Cerebellar cortex (tissue), 1 donor: ENCODE measurements around the gene SH3BP4.
A peak's percentile ranks its signal among the peaks of the same experiment; 100 is the strongest.
"Not testable (repeated sequence)": the region's sequence is repeated elsewhere in the genome, so short reads cannot be mapped to it uniquely, and the experiment has no call there.

Experiments
- DNase-seq: peaks from one replicate; pipeline ENCODE4 v3.0.0-alpha.2; 2015; ENCODE audit warnings: low spot score

The SH3BP4 gene

DNA sequence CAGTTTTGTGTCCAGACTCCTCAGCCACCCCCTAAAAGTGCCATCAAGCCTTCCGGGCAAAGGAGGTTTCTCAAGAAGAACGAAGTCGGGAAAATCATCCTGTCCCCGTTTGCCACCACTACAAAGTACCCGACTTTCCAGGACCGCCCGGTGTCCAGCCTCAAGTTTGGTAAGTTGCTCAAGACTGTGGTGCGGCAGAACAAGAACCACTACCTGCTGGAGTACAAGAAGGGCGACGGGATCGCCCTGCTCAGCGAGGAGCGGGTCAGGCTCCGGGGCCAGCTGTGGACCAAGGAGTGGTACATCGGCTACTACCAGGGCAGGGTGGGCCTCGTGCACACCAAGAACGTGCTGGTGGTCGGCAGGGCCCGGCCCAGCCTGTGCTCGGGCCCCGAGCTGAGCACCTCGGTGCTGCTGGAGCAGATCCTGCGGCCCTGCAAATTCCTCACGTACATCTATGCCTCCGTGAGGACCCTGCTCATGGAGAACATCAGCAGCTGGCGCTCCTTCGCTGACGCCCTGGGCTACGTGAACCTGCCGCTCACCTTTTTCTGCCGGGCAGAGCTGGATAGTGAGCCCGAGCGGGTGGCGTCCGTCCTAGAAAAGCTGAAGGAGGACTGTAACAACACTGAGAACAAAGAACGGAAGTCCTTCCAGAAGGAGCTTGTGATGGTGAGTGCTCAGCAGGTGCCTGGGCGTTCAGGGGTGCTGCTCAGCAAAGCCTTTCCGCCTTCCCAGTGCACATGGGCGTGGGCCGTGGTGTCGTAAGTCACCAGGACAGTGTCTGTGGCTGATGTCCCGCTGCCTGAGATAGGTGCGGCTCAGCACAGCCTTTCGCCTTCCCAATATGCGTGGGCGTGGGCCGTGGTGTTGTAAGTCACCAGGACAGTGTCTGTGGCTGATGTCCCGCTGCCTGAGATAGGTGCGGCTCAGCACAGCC lies 91.0 kb downstream of the SH3BP4 start:
- no peak for DNase-seq

DNA sequence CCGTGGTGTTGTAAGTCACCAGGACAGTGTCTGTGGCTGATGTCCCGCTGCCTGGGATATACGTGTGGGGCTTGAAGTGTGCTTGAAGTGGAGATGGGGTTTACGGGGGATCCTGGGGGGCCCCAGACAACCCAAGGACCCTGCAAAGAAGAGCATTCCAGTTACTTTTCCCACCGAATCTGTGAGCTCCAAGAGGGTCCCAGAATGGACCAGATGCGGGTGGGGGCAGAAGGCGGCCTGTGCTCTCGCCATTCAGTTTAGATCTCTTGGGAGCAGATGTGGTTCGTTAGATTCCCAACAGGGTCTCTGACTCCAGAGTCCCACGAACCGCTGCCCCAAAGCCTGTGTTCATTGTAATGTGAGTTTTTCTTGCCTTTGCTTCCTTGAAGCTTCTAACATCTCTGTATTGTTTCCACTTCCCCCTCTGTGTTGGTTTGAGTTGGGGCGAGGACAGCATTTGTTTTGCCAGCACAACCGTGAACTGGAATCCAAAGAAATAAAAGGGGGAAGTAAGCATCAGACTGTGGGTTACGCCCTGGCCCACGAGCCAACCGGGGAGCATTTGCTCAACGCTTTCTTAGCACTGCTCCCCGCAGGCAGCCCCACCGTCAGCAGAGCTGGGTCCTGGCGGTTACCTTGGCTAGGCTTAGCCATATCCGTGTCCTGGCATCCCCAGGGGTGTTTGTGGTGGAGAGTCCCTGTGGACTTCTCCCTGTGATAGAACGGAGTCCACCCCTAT lies 92.1 kb downstream of the SH3BP4 start:
- no peak for DNase-seq

DNA sequence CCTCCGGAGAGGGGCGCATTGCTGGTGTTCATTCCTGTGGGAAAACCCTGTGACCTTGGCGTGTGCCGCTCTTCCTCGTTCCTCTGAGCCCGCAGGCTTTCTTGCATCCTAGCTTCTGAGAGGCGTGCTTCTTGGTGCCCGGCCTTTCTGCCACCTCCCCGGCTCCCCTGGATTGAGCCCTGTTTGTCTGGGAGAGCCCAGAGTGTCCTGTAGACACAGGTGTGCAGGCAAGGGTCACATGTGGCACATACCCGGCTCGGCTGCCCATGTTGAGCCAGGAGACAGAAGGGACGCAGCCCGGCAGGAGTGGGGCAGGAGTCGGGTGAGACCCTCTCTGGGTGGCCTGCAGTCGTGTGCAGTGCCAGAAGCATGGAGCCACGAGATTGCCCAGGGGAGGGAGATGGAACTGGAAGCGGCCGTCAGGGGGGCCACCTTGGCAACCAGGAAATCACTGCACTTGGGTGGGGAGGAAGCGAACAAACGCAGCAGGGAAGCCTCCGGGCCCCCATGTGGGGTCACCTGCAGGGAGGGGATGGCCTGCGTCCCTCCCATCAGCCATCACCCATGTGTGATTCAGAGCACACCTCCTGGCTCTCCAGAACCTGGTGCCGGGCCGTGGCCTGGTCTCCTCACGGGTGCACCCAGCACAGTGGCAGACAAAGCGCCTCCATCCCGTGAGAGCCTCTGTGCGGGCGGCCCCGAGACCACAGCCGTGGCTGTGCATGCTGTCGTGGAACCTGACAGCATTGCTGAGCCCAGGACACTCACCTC lies 92.9 kb downstream of the SH3BP4 start:
- DNase-seq: no peak

DNA sequence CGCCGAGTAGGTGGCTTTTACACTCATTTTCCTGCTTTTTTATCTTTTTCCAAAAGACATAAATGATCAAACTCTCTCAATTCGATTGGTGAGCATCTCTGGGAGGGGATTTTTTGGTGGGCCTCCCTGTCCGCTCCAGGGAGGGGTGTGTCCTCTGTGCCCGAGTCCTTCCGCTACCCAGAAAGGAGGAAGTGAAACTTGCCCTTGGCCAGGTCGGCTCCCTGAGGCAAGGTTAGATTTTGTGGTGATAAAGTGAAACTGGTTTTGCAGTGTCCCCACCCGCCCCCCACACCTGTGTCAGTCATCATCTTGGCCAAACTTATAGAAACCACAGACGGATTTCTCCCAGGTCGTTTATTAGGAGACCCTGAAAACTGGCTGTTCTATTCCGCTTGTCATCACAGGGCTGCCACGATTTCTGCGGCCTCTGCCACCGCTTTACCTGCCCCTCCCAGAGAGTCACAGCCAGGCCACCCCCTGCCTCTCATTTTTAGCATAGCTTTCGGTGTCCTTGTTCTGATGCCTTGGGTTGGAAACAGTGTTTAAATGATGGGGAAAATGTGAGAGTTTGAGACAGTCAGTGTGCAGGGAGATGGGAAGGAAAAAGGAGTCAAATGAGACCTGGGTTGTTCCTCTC lies 93.6 kb downstream of the SH3BP4 start:
- DNase-seq: no peak

DNA sequence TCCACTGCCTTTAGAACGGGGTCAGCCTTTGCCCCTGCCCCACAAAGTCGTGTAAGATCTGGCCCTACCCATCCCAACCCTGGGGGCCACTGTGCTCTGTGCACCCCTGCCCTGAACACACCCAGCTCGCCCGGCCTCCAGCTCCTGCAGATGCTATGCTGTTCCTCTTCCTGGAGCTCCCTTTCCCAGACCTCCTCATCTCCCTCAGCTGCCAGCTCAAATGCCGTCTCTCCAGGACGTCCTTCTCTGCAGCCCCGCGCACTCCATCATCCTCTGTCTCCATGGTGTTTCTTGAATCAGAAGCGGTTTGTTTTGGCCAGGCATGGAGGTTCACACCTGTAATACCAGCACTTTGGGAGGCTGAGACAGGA lies 94.1 kb downstream of the SH3BP4 start:
- no peak for DNase-seq

DNA sequence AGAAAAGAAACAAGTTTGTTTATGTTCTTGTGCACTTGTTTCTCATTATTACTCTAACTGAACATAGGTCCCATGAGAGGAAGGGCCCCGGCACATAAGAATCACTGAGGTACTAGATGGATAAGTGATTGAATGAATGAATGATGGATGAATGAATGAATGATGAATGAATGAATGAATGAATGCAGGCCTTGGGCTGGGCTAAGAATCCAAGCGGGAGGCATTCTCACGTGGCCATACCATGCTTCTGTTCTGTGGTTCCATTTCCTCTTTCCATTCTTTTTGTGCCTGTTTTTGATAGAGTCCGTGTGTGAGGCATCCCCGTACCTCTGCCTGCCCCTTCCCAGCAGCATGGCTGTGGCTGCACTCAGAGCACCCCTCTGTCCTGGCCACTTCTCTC lies 94.8 kb downstream of the SH3BP4 start:
- DNase-seq: no peak

DNA sequence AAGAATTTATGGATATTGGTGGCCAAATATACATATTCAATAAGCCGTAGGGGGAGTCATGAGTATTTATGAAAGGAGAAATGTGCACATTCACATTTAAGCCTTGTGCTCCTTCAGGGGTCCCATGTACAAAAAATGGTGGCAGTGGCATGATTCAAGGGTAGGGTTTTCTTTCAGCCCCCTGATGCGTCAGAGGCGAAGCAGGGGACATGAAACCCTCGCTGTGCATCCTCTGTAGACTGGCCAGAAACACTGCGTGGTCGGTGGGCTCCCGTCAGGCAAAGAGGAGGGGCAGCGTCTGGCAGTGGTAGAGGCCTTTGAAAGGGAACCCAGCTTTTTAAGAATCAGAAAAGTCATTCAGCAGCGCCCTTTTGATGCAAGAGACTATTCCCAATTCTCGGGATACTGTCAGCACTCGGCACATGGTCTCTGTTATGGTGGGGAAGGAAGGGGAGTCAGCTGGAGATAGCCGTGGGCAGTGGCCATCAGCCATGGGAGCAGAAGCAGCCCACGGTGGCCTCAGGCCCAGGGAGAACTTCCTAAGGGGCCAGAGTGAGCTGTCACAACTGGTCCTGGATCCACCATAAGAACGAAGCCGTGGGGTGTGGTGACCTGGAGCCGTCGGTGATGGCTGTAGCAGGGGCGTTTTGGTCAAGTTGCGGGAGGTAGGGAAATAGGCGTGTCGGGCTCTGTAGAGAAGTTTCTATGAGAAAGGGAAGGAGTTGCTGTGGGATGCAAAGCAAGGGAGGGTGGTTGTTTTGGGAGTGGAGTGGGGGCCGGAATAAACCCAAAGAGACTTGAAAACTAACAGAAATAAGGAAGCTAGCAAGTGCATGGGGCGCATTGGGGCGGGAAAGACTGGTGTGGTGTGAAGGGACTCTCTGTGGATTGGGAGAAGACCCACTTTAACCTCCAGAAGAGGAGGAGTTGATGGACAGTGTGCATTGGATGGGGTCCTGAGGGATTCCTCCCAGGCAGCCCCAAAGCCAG lies 95.6 kb downstream of the SH3BP4 start:
- no peak for DNase-seq

DNA sequence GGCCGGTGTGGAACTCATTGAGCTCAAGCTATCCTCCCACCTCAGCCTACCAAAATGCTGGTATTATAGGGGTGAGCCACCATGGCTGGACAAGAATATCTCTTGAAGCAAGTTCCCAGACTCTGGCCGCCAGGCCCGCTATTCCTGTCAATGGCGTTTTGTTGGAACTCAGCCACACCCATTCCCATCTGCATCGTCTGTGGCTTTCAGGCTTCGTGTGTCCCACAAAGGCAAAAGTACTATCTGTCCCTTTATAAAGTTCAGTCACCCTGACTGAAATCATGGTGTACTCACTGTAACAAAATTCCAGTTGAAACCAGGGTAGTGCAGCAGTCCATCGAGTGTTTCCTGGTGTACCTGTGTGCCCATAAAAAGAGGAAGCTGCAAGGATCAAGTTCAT lies 96.7 kb downstream of the SH3BP4 start:
- no peak for DNase-seq

DNA sequence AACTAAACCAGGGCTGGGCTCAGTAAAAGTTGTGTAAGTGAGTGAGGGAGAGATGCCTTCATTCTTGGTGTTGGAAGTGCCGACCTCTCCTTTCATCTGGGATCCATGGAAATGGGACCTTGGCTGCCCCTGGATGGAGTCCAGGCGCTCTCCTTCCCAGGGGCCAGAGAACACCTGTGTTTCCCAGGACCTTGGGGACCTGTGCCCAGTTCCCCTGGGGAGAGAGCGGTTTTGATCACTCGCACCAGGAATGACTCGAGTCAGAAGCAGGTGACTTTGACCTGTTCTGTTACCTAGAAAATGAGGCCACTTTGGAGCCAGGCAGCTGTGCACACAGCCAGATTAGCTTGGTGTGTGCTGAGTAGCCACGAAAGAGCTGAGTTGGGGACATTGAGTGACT lies 97.3 kb downstream of the SH3BP4 start:
- DNase-seq: no peak

DNA sequence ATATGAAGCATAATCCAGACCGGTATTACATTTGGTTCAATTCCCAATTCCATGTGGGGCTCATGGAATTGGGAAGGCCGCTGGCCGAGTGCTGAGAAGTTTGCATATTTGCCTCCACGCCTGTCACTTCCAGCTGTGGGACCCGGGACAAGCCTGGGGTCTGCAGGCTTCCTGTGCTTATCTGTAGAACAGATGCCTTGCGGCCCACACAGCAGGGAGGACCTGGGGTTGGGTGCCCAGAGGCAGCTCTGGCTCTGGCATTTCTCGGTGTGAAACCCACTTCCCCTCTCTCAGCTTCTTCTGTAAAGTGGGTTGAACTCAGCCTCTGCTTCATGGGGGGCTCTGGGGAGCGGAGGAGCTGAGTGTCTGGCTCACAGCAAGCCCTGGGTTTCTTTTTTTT lies 97.9 kb downstream of the SH3BP4 start:
- no peak for DNase-seq

DNA sequence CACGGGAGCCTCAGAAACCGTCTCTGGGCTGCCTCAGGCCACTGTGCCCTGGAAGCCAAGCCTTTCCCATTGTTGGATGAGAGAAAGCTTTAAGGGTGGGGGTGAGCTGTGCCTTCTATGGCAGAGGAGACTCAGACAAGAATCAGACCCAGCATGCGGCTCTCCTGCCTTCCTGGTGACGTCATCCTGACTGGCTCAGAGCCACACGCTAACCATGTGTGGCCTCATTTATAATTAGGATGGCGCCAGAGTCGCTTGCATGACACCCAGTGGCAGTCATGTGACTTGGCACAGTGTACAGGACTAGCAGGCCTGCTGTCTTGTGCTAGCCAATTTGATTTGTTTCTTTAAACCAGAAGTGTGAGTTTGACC lies 99.1 kb downstream of the SH3BP4 start:
- peak; percentile 84 for DNase-seq

DNA sequence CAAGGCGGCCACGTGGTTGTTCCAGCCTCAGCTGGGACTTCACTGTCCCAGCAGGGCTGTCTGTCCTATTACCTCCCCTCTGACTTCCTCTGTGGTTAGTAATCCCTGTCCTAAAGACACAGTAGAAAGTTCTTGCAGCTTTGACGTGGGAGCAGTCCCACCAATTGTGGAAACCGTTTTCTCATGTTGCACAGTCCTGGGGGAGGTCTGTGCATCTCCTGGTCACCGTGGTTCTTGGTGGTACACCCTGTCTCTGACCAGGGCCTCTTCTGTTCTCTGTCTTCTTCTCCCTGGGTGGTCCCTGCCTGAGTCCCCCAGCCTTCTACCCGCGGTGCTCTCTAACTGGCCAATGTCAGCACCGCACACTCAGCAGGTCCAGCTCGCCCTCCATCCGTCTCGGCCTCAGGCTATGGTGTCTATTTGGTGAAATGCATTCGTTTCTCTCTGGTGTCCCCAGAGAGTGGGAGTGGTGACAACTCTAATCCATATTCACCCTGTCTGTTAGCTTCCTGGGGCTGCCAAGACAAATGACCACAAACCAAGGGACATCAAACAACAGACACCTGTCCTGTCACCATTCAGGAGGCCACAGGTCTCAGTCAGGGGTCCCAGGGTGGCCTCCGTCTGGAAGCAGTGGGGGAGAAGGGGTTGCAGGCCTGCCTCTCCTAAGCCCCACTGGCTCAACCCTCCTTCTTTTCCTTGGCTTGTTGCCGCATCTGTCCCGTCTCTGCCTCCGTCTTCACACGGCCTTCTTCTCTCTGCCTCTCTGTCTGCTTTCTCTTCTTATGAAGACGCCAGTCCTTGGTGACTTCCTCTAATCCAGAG lies 99.8 kb downstream of the SH3BP4 start:
- DNase-seq: no peak

DNA sequence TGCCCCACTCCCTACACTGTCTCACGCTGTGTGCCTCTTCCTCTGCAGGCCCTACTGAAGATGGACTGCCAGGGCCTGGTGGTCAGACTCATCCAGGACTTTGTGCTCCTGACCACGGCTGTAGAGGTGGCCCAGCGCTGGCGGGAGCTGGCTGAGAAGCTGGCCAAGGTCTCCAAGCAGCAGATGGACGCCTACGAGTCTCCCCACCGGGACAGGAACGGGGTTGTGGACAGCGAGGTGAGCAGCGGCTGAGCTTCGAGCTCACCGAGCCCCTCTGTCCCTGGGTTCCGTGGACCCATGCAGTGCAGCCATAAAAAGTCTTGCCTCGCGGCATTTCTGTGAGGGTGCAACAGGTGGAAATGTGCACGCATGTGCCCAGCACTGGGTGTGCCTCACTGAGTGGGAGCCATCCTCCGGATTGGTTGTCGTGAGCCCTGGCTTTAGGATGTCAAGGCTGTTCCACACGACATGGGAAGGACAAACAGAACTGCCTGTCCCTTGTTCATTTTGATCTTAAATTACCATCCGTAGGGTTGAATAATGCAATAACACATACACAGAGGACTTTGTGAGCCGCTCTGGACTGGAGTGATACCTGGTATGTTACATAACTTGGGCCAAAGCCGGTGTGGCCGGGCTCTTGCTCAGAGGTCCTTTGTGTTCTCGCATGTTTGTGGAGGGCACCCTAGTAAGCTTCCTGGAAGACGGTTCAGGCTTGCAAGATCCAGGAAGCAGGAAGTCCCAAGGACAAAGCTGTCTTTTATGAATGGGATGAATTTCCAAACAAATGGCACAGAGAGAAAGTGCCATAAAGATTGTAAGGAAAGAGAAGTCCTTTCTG lies 100.9 kb downstream of the SH3BP4 start:
- DNase-seq: no peak

DNA sequence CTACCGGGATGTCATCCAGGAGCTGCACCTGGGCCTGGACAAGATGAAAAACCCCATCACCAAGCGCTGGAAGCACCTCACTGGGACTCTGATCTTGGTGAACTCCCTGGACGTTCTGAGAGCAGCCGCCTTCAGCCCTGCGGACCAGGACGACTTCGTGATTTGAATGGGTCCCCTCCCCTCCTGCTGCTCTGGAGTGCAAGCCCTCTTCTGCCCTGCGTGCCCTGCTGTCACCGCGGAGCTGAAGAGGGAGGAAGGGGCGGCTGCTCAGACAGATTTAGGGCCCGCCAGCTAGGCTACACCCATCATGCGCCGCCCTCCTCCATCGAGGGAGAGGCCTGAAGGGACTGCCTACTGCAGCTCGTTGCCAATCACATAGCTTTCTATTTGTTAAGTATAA lies 101.8 kb downstream of the SH3BP4 start:
- no peak for DNase-seq

DNA sequence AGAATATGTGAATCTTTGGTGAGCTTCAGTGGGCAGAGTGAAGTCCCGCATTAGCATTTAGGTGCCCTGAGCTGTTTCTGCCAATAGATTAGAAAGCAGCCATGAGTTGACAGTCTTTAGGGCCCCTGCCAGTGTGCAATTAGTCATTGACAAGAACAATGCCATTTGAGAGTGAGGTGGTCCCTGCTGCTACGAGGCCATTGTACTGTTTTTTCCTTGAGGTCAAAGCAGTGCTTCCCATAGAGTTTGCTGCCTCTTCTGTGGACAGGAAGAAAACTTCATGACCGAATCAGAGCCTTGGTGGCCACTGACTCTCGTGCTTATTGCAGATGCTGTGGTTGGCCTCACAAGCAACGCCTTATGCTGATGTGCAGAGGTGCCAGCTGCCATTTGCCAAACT lies 102.7 kb downstream of the SH3BP4 start:
- DNase-seq: no peak

DNA sequence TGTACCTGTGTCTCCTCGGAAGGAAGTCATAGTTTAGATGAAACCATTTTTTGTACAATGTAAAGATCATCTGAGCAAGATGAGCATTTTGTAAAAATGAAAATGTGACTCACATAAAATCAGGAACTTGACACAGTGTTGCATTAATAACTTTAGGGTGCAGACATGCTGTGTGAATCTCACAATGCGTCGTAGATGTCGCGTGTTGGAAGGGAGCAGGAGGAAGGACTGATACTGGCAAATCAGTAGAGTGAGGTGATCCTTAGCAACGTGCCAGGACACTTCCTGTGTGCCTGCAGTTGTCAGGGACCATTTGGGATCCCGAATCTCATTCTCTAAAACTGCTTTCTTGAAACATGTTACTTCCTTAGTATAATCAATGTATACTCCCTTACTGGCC lies 103.1 kb downstream of the SH3BP4 start:
- DNase-seq: no peak

DNA sequence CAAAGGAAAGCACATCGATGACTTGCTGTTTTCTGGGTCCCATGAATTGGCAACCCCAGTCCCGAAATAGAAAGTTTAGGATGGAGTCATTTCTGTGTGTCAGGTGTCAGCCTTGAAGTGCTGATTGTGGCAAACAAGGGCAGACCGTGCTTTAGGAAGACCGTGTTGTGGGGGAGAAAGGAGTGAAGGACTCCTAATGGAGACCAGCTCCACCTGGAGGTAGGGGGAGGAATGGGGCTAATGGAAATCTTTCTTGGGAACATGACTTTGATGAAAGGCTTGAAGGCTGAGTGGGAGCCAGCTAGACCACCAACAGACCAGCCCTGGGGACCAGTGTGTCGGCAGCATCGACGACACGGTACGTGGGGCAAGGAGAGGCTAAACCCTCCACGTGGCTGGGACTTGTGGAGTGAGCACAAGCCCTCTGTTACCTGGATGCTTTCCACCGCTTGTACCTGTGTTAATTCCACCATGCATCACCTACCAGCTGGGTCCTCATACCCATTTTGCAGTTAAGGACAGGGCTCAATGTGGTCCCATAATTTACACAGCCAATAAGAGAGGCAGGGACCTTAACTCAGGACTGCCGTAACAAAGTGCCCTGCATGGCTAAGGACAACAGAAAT lies 104.2 kb downstream of the SH3BP4 start:
- DNase-seq: peak; percentile 44

DNA sequence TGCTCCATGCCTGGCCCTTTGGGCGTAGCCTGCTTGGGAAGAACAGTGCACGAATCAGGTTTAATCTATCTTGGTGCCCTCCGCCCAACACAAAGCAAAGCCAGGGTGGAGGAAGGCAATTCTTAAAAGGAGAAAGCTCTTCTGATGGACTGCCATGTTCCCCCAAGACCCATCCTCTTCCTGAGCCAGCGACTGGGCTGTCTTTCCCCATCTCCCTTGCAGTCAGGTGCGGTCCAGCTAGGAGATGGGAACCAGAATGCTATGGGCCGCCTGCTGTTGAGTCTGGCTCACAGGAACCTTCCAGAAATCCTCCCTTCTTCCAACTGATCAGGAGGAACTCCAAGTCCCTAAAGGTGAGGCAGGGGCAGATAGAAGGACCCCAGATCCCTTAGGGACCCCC lies 105.0 kb downstream of the SH3BP4 start:
- no peak for DNase-seq

DNA sequence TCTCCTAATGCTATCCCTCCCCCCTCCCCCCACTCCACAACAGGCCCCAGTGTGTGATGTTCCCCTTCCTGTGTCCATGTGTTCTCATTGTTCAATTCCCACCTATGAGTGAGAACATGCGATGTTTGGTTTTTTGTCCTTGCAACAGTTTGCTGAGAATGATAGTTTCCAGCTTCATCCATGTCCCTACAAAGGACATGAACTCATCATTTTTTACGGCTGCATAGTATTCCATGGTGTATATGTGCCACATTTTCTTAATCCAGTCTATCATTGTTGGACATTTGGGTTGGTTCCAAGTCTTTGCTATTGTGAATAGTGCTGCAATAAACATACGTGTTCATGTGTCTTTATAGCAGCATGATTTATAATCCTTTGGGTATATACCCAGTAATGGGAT lies 105.8 kb downstream of the SH3BP4 start:
- not testable (repeated sequence) for DNase-seq
